Gastrocnemius medialis (tissue), 4 donors: Measurements from ENCODE around the gene EPHA8. TPM values are rescaled to one million over a fixed set of nuclear protein-coding genes. Genes with fewer than 3 reads are reported as not detected.

ENCODE experiments used
- ATAC-seq, 2 donors: fragments of 150-250 bp; one replicate each; pipeline ENCODE4 v1.9.1; 2016
- DNase-seq, 2 donors: peaks; one replicate each; pipeline ENCODE4 v3.0.0-alpha.2; 2019
- H3K27ac ChIP-seq, 4 donors: fragments of 200-600 bp; sonication (generic); 1 replicate in 1 of 4; 2 replicates in 3 of 4; pipeline ENCODE4 v1.5.1; 2016 to 2018; ENCODE audit warnings: mild to moderate bottlenecking in 2 of 4, moderate library complexity in 1 of 4
- H3K27me3 ChIP-seq, 3 donors: fragments of 200-600 bp; sonication (generic) in 2 of 3; 1 replicate in 1 of 3; 2 replicates in 2 of 3; pipeline versions ENCODE4 v1.5.1 to v1.6.0; 2016 to 2019; ENCODE audit warnings: mild to moderate bottlenecking in 1 of 3, moderate library complexity in 1 of 3
- H3K36me3 ChIP-seq, 2 donors: fragments of 200-600 bp; sonication (generic) in 1 of 2; one replicate each; pipeline ENCODE4 v1.5.1; 2017 to 2018
- H3K4me1 ChIP-seq, 2 donors: fragments of 200-600 bp; sonication (generic) in 1 of 2; one replicate each; pipeline ENCODE4 v1.5.1; 2016 to 2017; ENCODE audit warnings: mild to moderate bottlenecking in 2 of 2
- H3K4me3 ChIP-seq, 4 donors: fragments of 200-600 bp; sonication (generic) in 3 of 4; 1 replicate in 1 of 4; 2 replicates in 3 of 4; pipeline ENCODE4 v1.5.1; 2016 to 2019; ENCODE audit warnings: mild to moderate bottlenecking in 2 of 4
- H3K9me3 ChIP-seq, 3 donors: fragments of 200-600 bp; sonication (generic) in 2 of 3; 1 replicate in 1 of 3; 2 replicates in 2 of 3; pipeline ENCODE4 v1.5.1; 2016 to 2019
- CTCF ChIP-seq, 5 experiments: fragments of 450-650 bp in 3 of 5; fragments of 200-600 bp in 2 of 5; sonication (generic) in 2 of 5; IDR thresholded peaks in 4 of 5; conservative IDR thresholded peaks in 1 of 5; 1 replicate in 4 of 5; 2 replicates in 1 of 5; pipeline ENCODE4 v1.5.1; 2016 to 2019; ENCODE audit warnings: antibody characterized with exemption in 5 of 5, mild to moderate bottlenecking in 3 of 5, moderate library complexity in 3 of 5
- POLR2A ChIP-seq, 2 donors: fragments of 450-650 bp; IDR thresholded peaks; one replicate each; pipeline ENCODE4 v1.6.1; 2017; ENCODE audit warnings: antibody characterized with exemption in 2 of 2, mild to moderate bottlenecking in 2 of 2, moderate library complexity in 2 of 2
- in situ Hi-C, 4 donors: fragments of 200-750 bp; cut with MboI; loops; one replicate each; pipeline versions ENCODE4 v1.15.0 to v1.8.0; 2017; ENCODE audit warnings: low sequenced_read_pairs in 4 of 4
- intact Hi-C: fragments of 100-400 bp; cut with DNase I; formaldehyde crosslinking; loops from one replicate; pipeline ENCODE4 v1.15.1; 2023; ENCODE audit warnings: low total_unique reads
- total RNA-seq, 4 donors: library from RNA; depleted of rRNA; stranded (reverse); fragments of >200 nt; gene quantifications; one replicate each; pipeline versions ENCODE4 v1.1.0 to v1.2.3, GENCODE V29; 2016

EPHA8 gene
- total RNA-seq, 4 donors from 2014 or later = not detected

DNA sequence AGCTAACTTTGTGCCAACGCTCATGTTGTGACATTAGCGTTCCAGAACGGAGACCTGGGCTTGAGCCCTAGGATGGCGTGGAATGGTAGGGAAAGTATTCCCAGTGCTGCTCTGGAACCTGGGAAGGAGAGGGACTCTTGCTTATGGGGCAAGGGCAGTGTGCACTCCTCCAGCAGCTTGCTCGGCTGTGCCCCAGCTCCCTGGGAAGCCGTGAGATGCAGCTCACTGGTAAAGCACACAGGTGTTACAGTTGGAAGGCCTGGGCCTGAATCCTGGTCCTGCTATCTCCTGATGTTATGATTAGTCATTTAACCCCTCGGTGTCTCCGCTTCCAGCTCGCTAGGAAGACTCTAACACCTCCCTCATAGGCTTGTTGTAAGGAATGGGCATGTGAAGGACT, 42.4 kb upstream of the EPHA8 start:
- H3K27me3 ChIP-seq = no peaks in the 10 kb centered on the region
- DNase-seq (no peak), ATAC-seq (no peak)
- H3K4me1 ChIP-seq = no peaks in the 10 kb centered on the region
- H3K27ac ChIP-seq = no peak overlapping the region
- no peaks in the 10 kb centered on the region for H3K9me3 ChIP-seq
- H3K36me3 ChIP-seq = peaks cover 0 to 92% of the 10 kb centered on the region in 2 donors
- in situ Hi-C loops (no loop called here), intact Hi-C loops (no loop called here)
- no peak overlapping the region for H3K4me3 ChIP-seq
- TF ChIP-seq POLR2A (IDR thresholded peaks at IDR 0.05) (no peak), CTCF (IDR thresholded peaks at IDR 0.05 in 4 of 5, conservative IDR thresholded peaks at IDR 0.05 in 1 of 5) (no peak)

- H3K27ac ChIP-seq = no peak overlapping the region
- in situ Hi-C loops (no loop called here), intact Hi-C loops (no loop called here)
- no peaks in the 10 kb centered on the region for H3K4me1 ChIP-seq
- no peak for TF ChIP-seq POLR2A (IDR thresholded peaks at IDR 0.05)
- TF ChIP-seq CTCF (IDR thresholded peaks at IDR 0.05 in 4 of 5, conservative IDR thresholded peaks at IDR 0.05 in 1 of 5) = no peak
- H3K9me3 ChIP-seq = no peaks in the 10 kb centered on the region
- DNase-seq (no peak), ATAC-seq (no peak)
- H3K27me3 ChIP-seq = no peaks in the 10 kb centered on the region
- H3K36me3 ChIP-seq = peaks cover 0 to 95% of the 10 kb centered on the region in 2 donors
- H3K4me3 ChIP-seq = no peak overlapping the region
Measured at GRCh38 chr1:22521692-22522091, 41.6 kb upstream of the EPHA8 start.

GRCh38 chr1:22522221-22522743, 41.0 kb upstream of the EPHA8 start:
- H3K4me1 ChIP-seq = no peaks in the 10 kb centered on the region
- no peak overlapping the region for H3K27ac ChIP-seq
- H3K36me3 ChIP-seq = peaks cover 0 to 94% of the 10 kb centered on the region in 2 donors
- intact Hi-C loops = no loop called here
- H3K9me3 ChIP-seq = no peaks in the 10 kb centered on the region
- ATAC-seq (no peak), DNase-seq (no peak)
- TF ChIP-seq CTCF (IDR thresholded peaks at IDR 0.05 in 4 of 5, conservative IDR thresholded peaks at IDR 0.05 in 1 of 5) (no peak), POLR2A (IDR thresholded peaks at IDR 0.05) (no peak)
- in situ Hi-C loops = no loop called here
- no peaks in the 10 kb centered on the region for H3K27me3 ChIP-seq
- H3K4me3 ChIP-seq = no peak overlapping the region

- intact Hi-C loops = no loop called here
Measured at GRCh38 chr1:22524481-22524880, 38.8 kb upstream of the EPHA8 start.

More at GRCh38 chr1:22524481-22524880, 38.8 kb upstream of the EPHA8 start:
- Histone ChIP-seq H3K4me1 (no peaks in the 10 kb centered on the region), H3K27ac (no peak overlapping the region), H3K36me3 (peaks cover 0 to 82% of the 10 kb centered on the region in 2 donors), H3K9me3 (no peaks in the 10 kb centered on the region), H3K4me3 (no peak overlapping the region), H3K27me3 (no peaks in the 10 kb centered on the region)
- TF ChIP-seq CTCF (IDR thresholded peaks at IDR 0.05 in 4 of 5, conservative IDR thresholded peaks at IDR 0.05 in 1 of 5) (no peak), POLR2A (IDR thresholded peaks at IDR 0.05) (no peak)
- ATAC-seq = no peak
- in situ Hi-C loops = no loop called here
- DNase-seq = no peak
